Hepatocyte (in vitro differentiated cells): ENCODE results near the gene PKNOX2. TPM values are rescaled to one million over a fixed set of nuclear protein-coding genes. Genes with fewer than 3 reads are reported as not detected.

Experiments used
- DNase-seq: peaks from one replicate; pipeline ENCODE4 v3.0.0-alpha.2; 2016; ENCODE audit warnings: low spot score
- H2AFZ ChIP-seq: fragments of 200-600 bp; sonication (generic); 2 replicates; pipeline ENCODE4 v1.6.0; 2016; ENCODE audit warnings: antibody characterized with exemption, mild to moderate bottlenecking
- H3K27ac ChIP-seq: fragments of 200-600 bp; sonication (generic); 2 replicates; pipeline ENCODE4 v1.5.1; 2016; ENCODE audit warnings: mild to moderate bottlenecking
- H3K27me3 ChIP-seq: fragments of 200-600 bp; sonication (generic); 2 replicates; pipeline ENCODE4 v1.6.1; 2016
- H3K36me3 ChIP-seq: fragments of 200-600 bp; sonication (generic); replicated peaks from 2 replicates; pipeline ENCODE4 v1.5.1; 2016; ENCODE audit warnings: low read depth; ENCODE audit not compliant: insufficient read depth
- H3K4me1 ChIP-seq: fragments of 200-600 bp; sonication (generic); 2 replicates; pipeline ENCODE4 v1.5.1; 2016; ENCODE audit warnings: mild to moderate bottlenecking, moderate library complexity; ENCODE audit not compliant: insufficient read depth
- H3K4me2 ChIP-seq: fragments of 200-600 bp; sonication (generic); 2 replicates; pipeline ENCODE4 v1.6.0; 2016
- H3K4me3 ChIP-seq: fragments of 200-600 bp; sonication (generic); 2 replicates; pipeline ENCODE4 v1.5.1; 2016; ENCODE audit warnings: mild to moderate bottlenecking
- H3K79me2 ChIP-seq: fragments of 200-600 bp; sonication (generic); 2 replicates; pipeline ENCODE4 v1.6.0; 2017; ENCODE audit warnings: mild to moderate bottlenecking
- H3K9me2 ChIP-seq: fragments of 200-600 bp; sonication (generic); replicated peaks from 2 replicates; pipeline ENCODE4 v1.6.0; 2017; ENCODE audit warnings: mild to moderate bottlenecking; ENCODE audit not compliant: insufficient read depth
- H3K9me3 ChIP-seq: fragments of 200-600 bp; sonication (generic); 2 replicates; pipeline ENCODE4 v1.5.1; 2016; ENCODE audit warnings: low read depth, mild to moderate bottlenecking
- H4K20me1 ChIP-seq: fragments of 200-600 bp; sonication (generic); 2 replicates; pipeline ENCODE4 v1.6.0; 2016; ENCODE audit warnings: mild to moderate bottlenecking; ENCODE audit not compliant: insufficient read depth, poor library complexity, severe bottlenecking
- CTCF ChIP-seq: fragments of 200-600 bp; sonication (generic); IDR thresholded peaks from 2 replicates; pipeline ENCODE4 v1.5.1; 2016; ENCODE audit warnings: antibody characterized with exemption, mild to moderate bottlenecking; ENCODE audit not compliant: poor library complexity
- EZH2 ChIP-seq: fragments of 200-600 bp; sonication (generic); IDR thresholded peaks from 2 replicates; pipeline ENCODE4 v1.6.1; 2016; ENCODE audit warnings: antibody characterized with exemption, mild to moderate bottlenecking, borderline replicate concordance
- EZH2phosphoT487 ChIP-seq: fragments of 200-600 bp; sonication (generic); IDR thresholded peaks from one replicate; pipeline ENCODE4 v1.6.1; 2018; ENCODE audit warnings: antibody characterized with exemption, mild to moderate bottlenecking, low read depth, moderate library complexity; ENCODE audit not compliant: unreplicated experiment, severe bottlenecking
- WGBS: methylation state at CpG from one replicate; pipeline ENCODE4 v1.1.6; 2016; ENCODE audit warnings: low lambda C conversion rate; ENCODE audit errors: missing lambda C conversion rate; 5-methylcytosine and 5-hydroxymethylcytosine counted together
- polyA plus RNA-seq: library from polyadenylated mRNA; unstranded; fragments of >200 nt; fragmentation: Nextera tagmentation; extraction: Ambion mirVana; gene quantifications from 2 replicates; pipeline ENCODE4 v1.2.1, GENCODE V29; 2016
- total RNA-seq: library from RNA; depleted of rRNA; stranded (reverse); fragments of >200 nt; gene quantifications from 2 replicates; pipeline ENCODE4 v1.2.3, GENCODE V29; 2014

Gene PKNOX2
- total and polyA plus RNA-seq, 2 experiments from 2014 or later: 3.0 to 3.1 TPM

- Histone ChIP-seq H3K4me3 (no peak overlapping the region), H3K36me3 (no peaks in the 10 kb centered on the region), H3K4me2 (no peak overlapping the region), H3K9me2 (no peaks in the 10 kb centered on the region), H3K27me3 (no peaks in the 10 kb centered on the region), H4K20me1 (no peaks in the 10 kb centered on the region), H3K79me2 (no peaks in the 10 kb centered on the region), H3K27ac (no peak overlapping the region), H3K9me3 (no peaks in the 10 kb centered on the region), H3K4me1 (no peaks in the 10 kb centered on the region), H2AFZ (no peak overlapping the region)
- DNase-seq: no peak
- WGBS: 82% methylated on average over 4 of the region's 4 CpGs
- TF ChIP-seq EZH2 (no peak), EZH2phosphoT487 (no peak), CTCF (no peak)
Observed at GRCh38 chr11:125422681-125423080, 258.1 kb downstream of the PKNOX2 start.

- no peak overlapping the region for H3K27ac ChIP-seq
- H3K9me2 ChIP-seq: no peaks in the 10 kb centered on the region
- 36% methylated on average over 9 of the region's 9 CpGs for WGBS
- peak; percentile 45 for TF ChIP-seq CTCF
- no peak for TF ChIP-seq EZH2
- peak; percentile 23 for DNase-seq
- H3K27me3 ChIP-seq: no peaks in the 10 kb centered on the region
- no peaks in the 10 kb centered on the region for H3K36me3 ChIP-seq
- H3K4me2 ChIP-seq: no peak overlapping the region
- no peaks in the 10 kb centered on the region for H4K20me1 ChIP-seq
- no peaks in the 10 kb centered on the region for H3K9me3 ChIP-seq
- H2AFZ ChIP-seq: no peak overlapping the region
- H3K4me1 ChIP-seq: no peaks in the 10 kb centered on the region
- H3K4me3 ChIP-seq: no peak overlapping the region
- no peaks in the 10 kb centered on the region for H3K79me2 ChIP-seq
Observed at GRCh38 chr11:125423247-125423849, 258.8 kb downstream of the PKNOX2 start.

- H4K20me1 ChIP-seq: no peaks in the 10 kb centered on the region
Observed at GRCh38 chr11:125425601-125426000, 261.1 kb downstream of the PKNOX2 start.

More at GRCh38 chr11:125425601-125426000, 261.1 kb downstream of the PKNOX2 start:
- 90% methylated on average over 8 of the region's 9 CpGs for WGBS
- Histone ChIP-seq H3K36me3 (no peaks in the 10 kb centered on the region), H3K4me1 (no peaks in the 10 kb centered on the region), H3K27me3 (no peaks in the 10 kb centered on the region), H3K9me3 (no peaks in the 10 kb centered on the region), H3K79me2 (no peaks in the 10 kb centered on the region), H3K4me2 (no peak overlapping the region), H2AFZ (no peak overlapping the region), H3K9me2 (no peaks in the 10 kb centered on the region), H3K27ac (no peak overlapping the region), H3K4me3 (no peak overlapping the region)
- TF ChIP-seq CTCF: no peak
- no peak for DNase-seq
